ENCODE measurements around the gene ZNF367.

GRCh38 chr9:96386157-96386556, 32.0 kb downstream of the ZNF367 start:
- TF ChIP-seq, protein P1, sequence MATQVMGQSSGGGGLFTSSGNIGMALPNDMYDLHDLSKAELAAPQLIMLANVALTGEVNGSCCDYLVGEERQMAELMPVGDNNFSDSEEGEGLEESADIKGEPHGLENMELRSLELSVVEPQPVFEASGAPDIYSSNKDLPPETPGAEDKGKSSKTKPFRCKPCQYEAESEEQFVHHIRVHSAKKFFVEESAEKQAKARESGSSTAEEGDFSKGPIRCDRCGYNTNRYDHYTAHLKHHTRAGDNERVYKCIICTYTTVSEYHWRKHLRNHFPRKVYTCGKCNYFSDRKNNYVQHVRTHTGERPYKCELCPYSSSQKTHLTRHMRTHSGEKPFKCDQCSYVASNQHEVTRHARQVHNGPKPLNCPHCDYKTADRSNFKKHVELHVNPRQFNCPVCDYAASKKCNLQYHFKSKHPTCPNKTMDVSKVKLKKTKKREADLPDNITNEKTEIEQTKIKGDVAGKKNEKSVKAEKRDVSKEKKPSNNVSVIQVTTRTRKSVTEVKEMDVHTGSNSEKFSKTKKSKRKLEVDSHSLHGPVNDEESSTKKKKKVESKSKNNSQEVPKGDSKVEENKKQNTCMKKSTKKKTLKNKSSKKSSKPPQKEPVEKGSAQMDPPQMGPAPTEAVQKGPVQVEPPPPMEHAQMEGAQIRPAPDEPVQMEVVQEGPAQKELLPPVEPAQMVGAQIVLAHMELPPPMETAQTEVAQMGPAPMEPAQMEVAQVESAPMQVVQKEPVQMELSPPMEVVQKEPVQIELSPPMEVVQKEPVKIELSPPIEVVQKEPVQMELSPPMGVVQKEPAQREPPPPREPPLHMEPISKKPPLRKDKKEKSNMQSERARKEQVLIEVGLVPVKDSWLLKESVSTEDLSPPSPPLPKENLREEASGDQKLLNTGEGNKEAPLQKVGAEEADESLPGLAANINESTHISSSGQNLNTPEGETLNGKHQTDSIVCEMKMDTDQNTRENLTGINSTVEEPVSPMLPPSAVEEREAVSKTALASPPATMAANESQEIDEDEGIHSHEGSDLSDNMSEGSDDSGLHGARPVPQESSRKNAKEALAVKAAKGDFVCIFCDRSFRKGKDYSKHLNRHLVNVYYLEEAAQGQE (IDR thresholded peaks at IDR 0.05; ENCODE audit: insufficient read depth in 1 of 2, low read depth in 2 of 2, low read length in 2 of 2) = no peak
- TF ChIP-seq POLR2AphosphoS5 (IDR thresholded peaks at IDR 0.05; ENCODE audit: low read depth, low read length) = no peak

All from PFSK-1 (cell line).